Measurements from ENCODE around the gene LCN12.

LCN12 gene

GRCh38 chr9:136955202-136955942 lies 3.3 kb downstream of the LCN12 start:
- Histone ChIP-seq H2BK15ac (ENCODE audit: low read depth, poor library complexity, severe bottlenecking) (no peak overlapping the region), H3K4ac (ENCODE audit: low read depth in 1 of 2, low read length in 2 of 2) (no peak overlapping the region), H3K4me3 (ENCODE audit: insufficient read depth in 1 of 2, low read depth in 1 of 2, low read length in 2 of 2) (no peak overlapping the region), H3K4me2 (ENCODE audit: low read length, poor library complexity, severe bottlenecking) (no peak overlapping the region), H2AFZ (ENCODE audit: low read depth, low read length) (no peak overlapping the region), H3K27ac (ENCODE audit: low read length, poor library complexity, severe bottlenecking) (no peak overlapping the region), H2BK120ac (ENCODE audit: low read depth, low read length) (no peak overlapping the region), H3K18ac (ENCODE audit: low read depth in 1 of 2, low read length in 2 of 2) (no peak overlapping the region), H4K91ac (ENCODE audit: low read length) (no peak overlapping the region), H3K9me3 (ENCODE audit: control insufficient read depth, low read length) (peaks cover 3% of the 10 kb centered on the region), H3K36me3 (ENCODE audit: control insufficient read depth in 1 of 2, insufficient read depth in 2 of 2, low read depth in 1 of 2, low read length in 2 of 2) (no peaks in the 10 kb centered on the region), H3K79me1 (replicated peaks; ENCODE audit: low read length, poor library complexity, severe bottlenecking) (no peaks in the 10 kb centered on the region), H3K14ac (ENCODE audit: low read length in 2 of 2) (peak overlapping the region in 1 of 2 experiments; percentile 41), H2BK12ac (ENCODE audit: low read length in 2 of 2) (no peak overlapping the region), H3K9ac (ENCODE audit: low read length) (no peak overlapping the region), H4K8ac (ENCODE audit: low read length) (no peak overlapping the region), H2BK5ac (ENCODE audit: low read depth, low read length, poor library complexity, severe bottlenecking) (no peak overlapping the region), H3K23ac (ENCODE audit: low read length in 2 of 2) (no peak overlapping the region), H3K4me1 (ENCODE audit: control insufficient read depth, insufficient read depth, low read depth, low read length) (peaks cover 14% of the 10 kb centered on the region), H3K27me3 (ENCODE audit: control insufficient read depth in 1 of 2, insufficient read depth in 1 of 2, low read length in 2 of 2) (peaks cover 0 to 16% of the 10 kb centered on the region in 2 experiments), H2AK5ac (ENCODE audit: low read length, severe bottlenecking) (no peak overlapping the region)
- no peak for DNase-seq
- 83% methylated on average over 14 of the region's 14 CpGs for WGBS

- Histone ChIP-seq H4K91ac (ENCODE audit: low read length) (no peak overlapping the region), H3K4ac (ENCODE audit: low read depth in 1 of 2, low read length in 2 of 2) (no peak overlapping the region), H2AFZ (ENCODE audit: low read depth, low read length) (no peak overlapping the region), H3K4me1 (ENCODE audit: control insufficient read depth, insufficient read depth, low read depth, low read length) (peaks cover 15% of the 10 kb centered on the region), H3K27ac (ENCODE audit: low read length, poor library complexity, severe bottlenecking) (no peak overlapping the region), H3K23ac (ENCODE audit: low read length in 2 of 2) (no peak overlapping the region), H2BK120ac (ENCODE audit: low read depth, low read length) (no peak overlapping the region), H2BK5ac (ENCODE audit: low read depth, low read length, poor library complexity, severe bottlenecking) (no peak overlapping the region), H3K79me1 (replicated peaks; ENCODE audit: low read length, poor library complexity, severe bottlenecking) (no peaks in the 10 kb centered on the region), H3K14ac (ENCODE audit: low read length in 2 of 2) (no peak overlapping the region), H2BK15ac (ENCODE audit: low read depth, poor library complexity, severe bottlenecking) (no peak overlapping the region), H3K36me3 (ENCODE audit: control insufficient read depth in 1 of 2, insufficient read depth in 2 of 2, low read depth in 1 of 2, low read length in 2 of 2) (no peaks in the 10 kb centered on the region), H2BK12ac (ENCODE audit: low read length in 2 of 2) (no peak overlapping the region), H3K18ac (ENCODE audit: low read depth in 1 of 2, low read length in 2 of 2) (no peak overlapping the region), H3K9ac (ENCODE audit: low read length) (no peak overlapping the region), H3K9me3 (ENCODE audit: control insufficient read depth, low read length) (peaks cover 3% of the 10 kb centered on the region), H3K27me3 (ENCODE audit: control insufficient read depth in 1 of 2, insufficient read depth in 1 of 2, low read length in 2 of 2) (peaks cover 0 to 16% of the 10 kb centered on the region in 2 experiments), H3K4me3 (ENCODE audit: insufficient read depth in 1 of 2, low read depth in 1 of 2, low read length in 2 of 2) (no peak overlapping the region), H2AK5ac (ENCODE audit: low read length, severe bottlenecking) (no peak overlapping the region), H3K4me2 (ENCODE audit: low read length, poor library complexity, severe bottlenecking) (no peak overlapping the region), H4K8ac (ENCODE audit: low read length) (no peak overlapping the region)
- WGBS: 95% methylated on average over 9 of the region's 9 CpGs
- no peak for DNase-seq
Measured at GRCh38 chr9:136955943-136956335, 3.9 kb downstream of the LCN12 start.

GRCh38 chr9:136956604-136957003 lies 4.5 kb downstream of the LCN12 start:
- no peak overlapping the region for H2AFZ ChIP-seq (ENCODE audit: low read depth, low read length)
- no peak overlapping the region for H3K18ac ChIP-seq (ENCODE audit: low read depth in 1 of 2, low read length in 2 of 2)
- H3K4me3 ChIP-seq (ENCODE audit: insufficient read depth in 1 of 2, low read depth in 1 of 2, low read length in 2 of 2): no peak overlapping the region
- no peak overlapping the region for H2BK15ac ChIP-seq (ENCODE audit: low read depth, poor library complexity, severe bottlenecking)
- H4K8ac ChIP-seq (ENCODE audit: low read length): no peak overlapping the region
- H3K9me3 ChIP-seq (ENCODE audit: control insufficient read depth, low read length): peaks cover 3% of the 10 kb centered on the region
- H3K79me1 ChIP-seq (replicated peaks; ENCODE audit: low read length, poor library complexity, severe bottlenecking): no peaks in the 10 kb centered on the region
- WGBS: 85% methylated on average over 4 of the region's 4 CpGs
- H3K4me2 ChIP-seq (ENCODE audit: low read length, poor library complexity, severe bottlenecking): no peak overlapping the region
- no peak overlapping the region for H2AK5ac ChIP-seq (ENCODE audit: low read length, severe bottlenecking)
- H4K91ac ChIP-seq (ENCODE audit: low read length): no peak overlapping the region
- no peaks in the 10 kb centered on the region for H3K36me3 ChIP-seq (ENCODE audit: control insufficient read depth in 1 of 2, insufficient read depth in 2 of 2, low read depth in 1 of 2, low read length in 2 of 2)
- no peak overlapping the region for H2BK5ac ChIP-seq (ENCODE audit: low read depth, low read length, poor library complexity, severe bottlenecking)
- no peak overlapping the region for H3K4ac ChIP-seq (ENCODE audit: low read depth in 1 of 2, low read length in 2 of 2)
- H2BK12ac ChIP-seq (ENCODE audit: low read length in 2 of 2): no peak overlapping the region
- peaks cover 0 to 16% of the 10 kb centered on the region in 2 experiments for H3K27me3 ChIP-seq (ENCODE audit: control insufficient read depth in 1 of 2, insufficient read depth in 1 of 2, low read length in 2 of 2)
- no peak overlapping the region for H3K27ac ChIP-seq (ENCODE audit: low read length, poor library complexity, severe bottlenecking)
- DNase-seq: no peak
- H3K23ac ChIP-seq (ENCODE audit: low read length in 2 of 2): no peak overlapping the region
- no peak overlapping the region for H3K14ac ChIP-seq (ENCODE audit: low read length in 2 of 2)
- no peak overlapping the region for H2BK120ac ChIP-seq (ENCODE audit: low read depth, low read length)
- no peak overlapping the region for H3K9ac ChIP-seq (ENCODE audit: low read length)
- H3K4me1 ChIP-seq (ENCODE audit: control insufficient read depth, insufficient read depth, low read depth, low read length): peaks cover 20% of the 10 kb centered on the region

- Histone ChIP-seq H3K4me1 (ENCODE audit: control insufficient read depth, insufficient read depth, low read depth, low read length) (peaks cover 20% of the 10 kb centered on the region), H2BK15ac (ENCODE audit: low read depth, poor library complexity, severe bottlenecking) (no peak overlapping the region), H3K14ac (ENCODE audit: low read length in 2 of 2) (no peak overlapping the region), H3K4ac (ENCODE audit: low read depth in 1 of 2, low read length in 2 of 2) (no peak overlapping the region), H3K9ac (ENCODE audit: low read length) (no peak overlapping the region), H3K79me1 (replicated peaks; ENCODE audit: low read length, poor library complexity, severe bottlenecking) (no peaks in the 10 kb centered on the region), H3K4me3 (ENCODE audit: insufficient read depth in 1 of 2, low read depth in 1 of 2, low read length in 2 of 2) (no peak overlapping the region), H3K27ac (ENCODE audit: low read length, poor library complexity, severe bottlenecking) (no peak overlapping the region), H3K36me3 (ENCODE audit: control insufficient read depth in 1 of 2, insufficient read depth in 2 of 2, low read depth in 1 of 2, low read length in 2 of 2) (no peaks in the 10 kb centered on the region), H2AFZ (ENCODE audit: low read depth, low read length) (no peak overlapping the region), H3K23ac (ENCODE audit: low read length in 2 of 2) (no peak overlapping the region), H2BK12ac (ENCODE audit: low read length in 2 of 2) (no peak overlapping the region), H2BK120ac (ENCODE audit: low read depth, low read length) (no peak overlapping the region), H2BK5ac (ENCODE audit: low read depth, low read length, poor library complexity, severe bottlenecking) (no peak overlapping the region), H2AK5ac (ENCODE audit: low read length, severe bottlenecking) (no peak overlapping the region), H3K27me3 (ENCODE audit: control insufficient read depth in 1 of 2, insufficient read depth in 1 of 2, low read length in 2 of 2) (peaks cover 0 to 16% of the 10 kb centered on the region in 2 experiments), H4K91ac (ENCODE audit: low read length) (no peak overlapping the region), H3K9me3 (ENCODE audit: control insufficient read depth, low read length) (peaks cover 3% of the 10 kb centered on the region), H3K4me2 (ENCODE audit: low read length, poor library complexity, severe bottlenecking) (no peak overlapping the region), H3K18ac (ENCODE audit: low read depth in 1 of 2, low read length in 2 of 2) (no peak overlapping the region), H4K8ac (ENCODE audit: low read length) (no peak overlapping the region)
- DNase-seq: no peak
- 96% methylated on average over 1 of the region's 1 CpG for WGBS
Measured at GRCh38 chr9:136957461-136957860, 5.4 kb downstream of the LCN12 start.
